ENCODE results near the gene CAB39. TPM values are rescaled to one million over a fixed set of nuclear protein-coding genes. Genes with fewer than 3 reads are reported as not detected.
A peak's percentile ranks its signal among the peaks of the same experiment; 100 is the strongest.

The CAB39 gene
- total RNA-seq, 4 donors from 2014 or later, result 60.2 to 124 (median 72.2) TPM

DNA sequence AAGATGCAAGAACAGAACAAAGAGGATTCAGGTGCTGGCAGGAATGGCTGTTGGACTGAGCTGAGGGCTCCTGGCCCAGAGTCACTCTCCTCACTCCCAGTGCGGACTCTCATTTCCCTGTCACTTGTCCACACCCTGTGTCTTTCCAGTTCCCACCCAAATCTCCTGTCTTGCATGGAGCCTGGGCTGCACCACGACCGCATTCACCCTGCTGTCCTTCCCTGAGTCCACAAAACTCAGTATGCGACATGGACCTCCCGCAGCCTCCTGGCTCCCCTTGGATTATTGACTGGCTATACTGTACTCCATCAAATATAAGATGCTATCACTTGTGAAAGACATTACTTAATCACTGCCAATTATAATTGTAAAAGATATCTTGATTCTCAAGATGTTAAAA, 149.7 kb downstream of the CAB39 start:
- Histone ChIP-seq H3K9me3 (no peaks in the 10 kb centered on the region), H3K27ac (no peak overlapping the region), H3K27me3 (no peaks in the 10 kb centered on the region), H3K36me3 (no peaks in the 10 kb centered on the region), H3K4me3 (no peak overlapping the region), H3K4me1 (peaks cover 3 to 24% (median 18%) of the 10 kb centered on the region in 4 donors)
- no peak for DNase-seq
- TF ChIP-seq, protein P1, sequence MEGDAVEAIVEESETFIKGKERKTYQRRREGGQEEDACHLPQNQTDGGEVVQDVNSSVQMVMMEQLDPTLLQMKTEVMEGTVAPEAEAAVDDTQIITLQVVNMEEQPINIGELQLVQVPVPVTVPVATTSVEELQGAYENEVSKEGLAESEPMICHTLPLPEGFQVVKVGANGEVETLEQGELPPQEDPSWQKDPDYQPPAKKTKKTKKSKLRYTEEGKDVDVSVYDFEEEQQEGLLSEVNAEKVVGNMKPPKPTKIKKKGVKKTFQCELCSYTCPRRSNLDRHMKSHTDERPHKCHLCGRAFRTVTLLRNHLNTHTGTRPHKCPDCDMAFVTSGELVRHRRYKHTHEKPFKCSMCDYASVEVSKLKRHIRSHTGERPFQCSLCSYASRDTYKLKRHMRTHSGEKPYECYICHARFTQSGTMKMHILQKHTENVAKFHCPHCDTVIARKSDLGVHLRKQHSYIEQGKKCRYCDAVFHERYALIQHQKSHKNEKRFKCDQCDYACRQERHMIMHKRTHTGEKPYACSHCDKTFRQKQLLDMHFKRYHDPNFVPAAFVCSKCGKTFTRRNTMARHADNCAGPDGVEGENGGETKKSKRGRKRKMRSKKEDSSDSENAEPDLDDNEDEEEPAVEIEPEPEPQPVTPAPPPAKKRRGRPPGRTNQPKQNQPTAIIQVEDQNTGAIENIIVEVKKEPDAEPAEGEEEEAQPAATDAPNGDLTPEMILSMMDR (IDR thresholded peaks at IDR 0.05), result no peak
- no peak for TF ChIP-seq POLR2A (IDR thresholded peaks at IDR 0.05)

DNA sequence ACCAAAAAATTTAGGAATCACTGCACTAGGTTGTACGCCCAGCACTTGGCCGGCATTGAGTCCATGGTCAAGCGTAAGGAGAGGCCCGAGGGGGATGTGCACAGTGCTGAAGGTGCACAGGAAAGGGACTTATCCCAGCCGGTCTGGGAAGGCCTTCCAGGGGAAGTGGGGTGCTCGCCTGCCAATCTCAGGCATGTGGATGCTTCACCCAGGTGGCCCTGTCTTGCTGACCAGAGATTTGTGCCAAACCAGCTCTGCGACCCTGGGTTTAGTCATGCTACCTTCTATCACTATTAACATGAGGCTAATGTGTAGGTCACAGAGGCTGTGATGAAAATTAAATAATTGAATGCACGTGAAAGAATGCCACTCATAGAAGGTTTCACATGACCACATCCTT, 150.4 kb downstream of the CAB39 start:
- Histone ChIP-seq H3K4me3 (no peak overlapping the region), H3K9me3 (no peaks in the 10 kb centered on the region), H3K27me3 (no peaks in the 10 kb centered on the region), H3K4me1 (peaks cover 3 to 31% (median 19%) of the 10 kb centered on the region in 4 donors), H3K27ac (no peak overlapping the region), H3K36me3 (no peaks in the 10 kb centered on the region)
- TF ChIP-seq, protein P1 (IDR thresholded peaks at IDR 0.05), result no peak
- TF ChIP-seq POLR2A (IDR thresholded peaks at IDR 0.05), result no peak
- no peak for DNase-seq

DNA sequence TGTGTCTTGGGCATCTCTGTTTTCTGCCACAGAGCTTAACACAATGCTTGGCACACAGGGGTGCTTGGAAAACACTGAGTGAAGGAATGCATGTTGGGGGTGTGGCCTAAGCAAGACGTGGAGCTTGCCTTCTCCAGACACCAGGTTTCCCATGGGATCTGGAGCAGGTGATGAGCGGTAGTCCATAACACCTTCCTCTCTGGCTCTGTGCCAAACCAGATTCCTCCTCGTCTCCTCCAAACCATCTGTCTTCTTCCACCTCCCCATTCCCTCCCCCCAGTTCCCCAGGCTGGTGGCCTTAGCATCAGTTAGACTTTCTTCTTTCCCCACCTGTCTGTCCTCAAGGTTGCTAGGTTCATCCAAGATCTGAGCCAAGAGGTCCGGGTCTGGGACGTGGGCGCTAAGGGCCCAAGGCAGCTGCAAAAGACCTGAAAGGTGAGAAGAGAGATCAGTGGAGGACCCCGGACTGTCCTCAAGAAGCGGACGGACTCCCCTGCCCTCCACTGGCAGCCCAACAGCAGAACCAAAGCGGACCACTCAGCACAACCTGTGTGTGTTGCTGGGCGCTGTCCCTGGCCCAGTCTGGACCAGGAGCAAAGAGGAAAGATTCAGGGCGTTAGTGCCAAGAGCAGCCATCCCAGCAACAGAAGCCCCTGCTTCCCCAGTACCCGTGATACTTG, 150.9 kb downstream of the CAB39 start:
- TF ChIP-seq, protein P1 (IDR thresholded peaks at IDR 0.05), result no peak
- TF ChIP-seq POLR2A (IDR thresholded peaks at IDR 0.05), result no peak
- no peaks in the 10 kb centered on the region for H3K36me3 ChIP-seq
- peaks cover 3 to 36% (median 19%) of the 10 kb centered on the region in 4 donors for H3K4me1 ChIP-seq
- H3K27ac ChIP-seq, result no peak overlapping the region
- no peak for DNase-seq
- H3K9me3 ChIP-seq, result no peaks in the 10 kb centered on the region
- H3K4me3 ChIP-seq, result no peak overlapping the region
- no peaks in the 10 kb centered on the region for H3K27me3 ChIP-seq

DNA sequence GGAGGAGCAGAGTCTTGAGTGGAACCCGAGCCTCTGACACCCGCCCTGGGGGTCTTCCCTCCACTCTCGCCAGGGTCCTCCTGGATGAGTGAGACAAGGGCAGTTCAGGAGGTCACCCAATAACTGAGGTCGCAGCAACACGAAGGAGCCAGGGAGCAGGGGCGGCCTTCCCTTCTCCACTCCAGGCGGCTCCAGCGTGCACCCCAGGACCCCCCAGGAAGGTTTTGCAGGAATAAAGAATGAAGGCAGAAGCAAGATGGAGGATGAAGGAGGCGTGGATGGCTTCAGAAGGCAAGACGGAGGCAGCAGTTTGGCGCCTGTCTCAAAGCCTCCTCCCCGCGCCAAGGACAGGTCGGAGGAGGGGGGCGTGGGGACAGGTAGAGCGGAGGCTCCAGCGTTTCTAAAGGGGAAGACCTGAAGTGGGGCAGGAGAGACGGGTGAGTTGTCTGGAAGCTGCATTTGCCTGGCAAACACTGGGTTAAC, 151.5 kb downstream of the CAB39 start:
- Histone ChIP-seq H3K36me3 (no peaks in the 10 kb centered on the region), H3K4me3 (peak overlapping the region; percentile 72 to 90 (median 82)), H3K9me3 (no peaks in the 10 kb centered on the region)

DNA sequence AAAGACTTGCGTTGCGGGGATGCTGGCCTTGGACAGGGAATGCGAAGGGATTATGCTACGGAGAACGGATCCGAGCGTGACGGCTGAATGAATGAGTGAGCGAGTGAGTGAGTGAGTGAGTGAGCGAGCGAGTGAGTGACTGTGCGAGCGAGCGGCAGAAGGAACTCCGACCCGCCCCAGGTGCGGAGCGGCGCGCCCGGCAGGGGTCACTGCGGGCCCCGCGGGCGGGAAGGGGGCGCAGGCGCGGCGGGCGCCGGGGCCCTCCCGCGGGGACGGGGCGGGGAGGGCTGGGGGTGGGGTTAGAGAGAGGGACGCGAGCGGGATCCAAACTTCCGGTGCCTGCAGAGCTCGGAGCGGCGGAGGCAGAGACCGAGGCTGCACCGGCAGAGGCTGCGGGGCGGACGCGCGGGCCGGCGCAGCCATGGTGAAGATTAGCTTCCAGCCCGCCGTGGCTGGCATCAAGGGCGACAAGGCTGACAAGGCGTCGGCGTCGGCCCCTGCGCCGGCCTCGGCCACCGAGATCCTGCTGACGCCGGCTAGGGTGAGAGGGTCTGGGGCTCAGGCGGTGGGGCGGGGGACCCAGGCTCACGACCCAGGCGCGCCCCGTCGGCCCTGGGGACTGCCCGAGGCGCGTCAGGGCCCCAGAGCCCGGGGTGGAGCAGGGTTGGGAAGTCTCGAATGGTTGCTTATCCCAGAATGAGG, 152.1 kb downstream of the CAB39 start, which contains the start of gene ITM2C:
ITM2C (plus strand) TSS at position 338 of the 702 bp plus-strand sequence; CDS start at position 422, 84 bp downstream.
- H3K27ac ChIP-seq, result peak within 1 kb of the TSS; percentile 77 to 93 (median 84)
- H3K36me3 ChIP-seq, result no peaks in the 10 kb centered on the region
- H3K4me1 ChIP-seq, result peaks cover 3 to 48% (median 19%) of the 10 kb centered on the region in 4 donors
- peak; percentile 89 to 94 for TF ChIP-seq POLR2A (IDR thresholded peaks at IDR 0.05)
- TF ChIP-seq, protein P1 (IDR thresholded peaks at IDR 0.05), result peak in 5 of 6 experiments; percentile 35 to 71 (median 55)
- no peaks in the 10 kb centered on the region for H3K27me3 ChIP-seq
- H3K4me3 ChIP-seq, result peak within 1 kb of the TSS; percentile 72 to 90 (median 82)
- H3K9me3 ChIP-seq, result no peaks in the 10 kb centered on the region
- DNase-seq, result peak; percentile 72 to 91 (median 90)

More for the DNA sequence above, 151.5 kb downstream of the CAB39 start:
- Histone ChIP-seq H3K27me3 (no peaks in the 10 kb centered on the region), H3K4me1 (peaks cover 3 to 42% (median 19%) of the 10 kb centered on the region in 4 donors), H3K27ac (peak overlapping the region in 3 of 4 donors; percentile 77 to 93 (median 83))
- TF ChIP-seq, protein P1 (IDR thresholded peaks at IDR 0.05), result no peak
- no peak for TF ChIP-seq POLR2A (IDR thresholded peaks at IDR 0.05)
- DNase-seq, result no peak
